ENCODE results near the gene NOL7.

NOL7 gene

DNA sequence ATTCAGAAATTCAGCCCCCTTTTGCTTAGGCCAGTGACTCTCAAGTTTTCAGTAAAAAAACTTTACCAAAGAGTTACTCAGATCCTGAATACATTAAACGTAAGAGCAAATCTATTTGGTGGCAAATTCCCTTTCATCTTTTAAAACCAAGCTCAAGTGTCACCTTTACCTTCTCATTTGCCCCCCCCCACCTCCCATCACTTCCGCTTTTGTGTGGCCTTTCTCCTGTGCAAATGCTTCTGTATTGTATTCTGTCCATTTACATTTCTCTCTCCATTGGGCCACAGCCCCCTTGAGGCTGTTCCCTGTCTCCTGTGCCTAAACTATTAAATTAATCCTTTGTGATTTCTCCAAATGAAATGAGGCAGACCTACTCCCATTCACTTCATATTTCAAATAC is 1.9 kb downstream of the NOL7 start:
- no peaks in the 10 kb centered on the region for H3K27me3 ChIP-seq (ENCODE audit: control insufficient read depth, insufficient read depth, low read length, poor library complexity, severe bottlenecking)
- peaks cover 13% of the 10 kb centered on the region for H3K4me1 ChIP-seq (ENCODE audit: control insufficient read depth, insufficient read depth, low read length)
- H3K27ac ChIP-seq (ENCODE audit: insufficient read depth, low read depth, low read length, poor library complexity, severe bottlenecking), result no peak overlapping the region
- H3K9me3 ChIP-seq (ENCODE audit: control insufficient read depth, low read length), result no peaks in the 10 kb centered on the region
- WGBS, 2 experiments, result 88 to 89% methylated on average over 2 of the region's 2 CpGs
- H3K4me3 ChIP-seq (ENCODE audit: insufficient read depth, low read depth, low read length), result no peak overlapping the region
- H3K36me3 ChIP-seq (ENCODE audit: control insufficient read depth, insufficient read depth, low read length), result peaks cover 28% of the 10 kb centered on the region

- WGBS, 2 experiments, result 65 to 73% methylated on average over 4 of the region's 4 CpGs
- no peaks in the 10 kb centered on the region for H3K4me1 ChIP-seq (ENCODE audit: control insufficient read depth, insufficient read depth, low read length)
- H3K9me3 ChIP-seq (ENCODE audit: control insufficient read depth, low read length), result no peaks in the 10 kb centered on the region
- H3K27ac ChIP-seq (ENCODE audit: insufficient read depth, low read depth, low read length, poor library complexity, severe bottlenecking), result no peak overlapping the region
- no peak overlapping the region for H3K4me3 ChIP-seq (ENCODE audit: insufficient read depth, low read depth, low read length)
- H3K27me3 ChIP-seq (ENCODE audit: control insufficient read depth, insufficient read depth, low read length, poor library complexity, severe bottlenecking), result no peaks in the 10 kb centered on the region
- H3K36me3 ChIP-seq (ENCODE audit: control insufficient read depth, insufficient read depth, low read length), result peaks cover 25% of the 10 kb centered on the region
Measured at GRCh38 chr6:13624871-13625288, 9.7 kb downstream of the NOL7 start.

GRCh38 chr6:13629459-13630116 is 14.5 kb downstream of the NOL7 start:
- Histone ChIP-seq H3K9me3 (ENCODE audit: control insufficient read depth, low read length) (no peaks in the 10 kb centered on the region), H3K36me3 (ENCODE audit: control insufficient read depth, insufficient read depth, low read length) (peaks cover 9% of the 10 kb centered on the region), H3K4me1 (ENCODE audit: control insufficient read depth, insufficient read depth, low read length) (no peaks in the 10 kb centered on the region), H3K27ac (ENCODE audit: insufficient read depth, low read depth, low read length, poor library complexity, severe bottlenecking) (no peak overlapping the region), H3K27me3 (ENCODE audit: control insufficient read depth, insufficient read depth, low read length, poor library complexity, severe bottlenecking) (no peaks in the 10 kb centered on the region), H3K4me3 (ENCODE audit: insufficient read depth, low read depth, low read length) (no peak overlapping the region)
- WGBS, 2 experiments, result 80 to 89% methylated on average over 3 of the region's 4 CpGs

GRCh38 chr6:13630499-13630898 is 15.4 kb downstream of the NOL7 start:
- Histone ChIP-seq H3K9me3 (ENCODE audit: control insufficient read depth, low read length) (no peaks in the 10 kb centered on the region), H3K27me3 (ENCODE audit: control insufficient read depth, insufficient read depth, low read length, poor library complexity, severe bottlenecking) (no peaks in the 10 kb centered on the region), H3K36me3 (ENCODE audit: control insufficient read depth, insufficient read depth, low read length) (peaks cover 8% of the 10 kb centered on the region), H3K4me1 (ENCODE audit: control insufficient read depth, insufficient read depth, low read length) (no peaks in the 10 kb centered on the region), H3K4me3 (ENCODE audit: insufficient read depth, low read depth, low read length) (no peak overlapping the region), H3K27ac (ENCODE audit: insufficient read depth, low read depth, low read length, poor library complexity, severe bottlenecking) (no peak overlapping the region)
- WGBS, 2 experiments, result 91 to 100% methylated on average over 1 of the region's 1 CpG

GRCh38 chr6:13633343-13633742 is 18.2 kb downstream of the NOL7 start:
- WGBS, 2 experiments, result 86 to 96% methylated on average over 1 to 2 of the region's 2 CpGs
- Histone ChIP-seq H3K4me1 (ENCODE audit: control insufficient read depth, insufficient read depth, low read length) (no peaks in the 10 kb centered on the region), H3K36me3 (ENCODE audit: control insufficient read depth, insufficient read depth, low read length) (peaks cover 8% of the 10 kb centered on the region), H3K9me3 (ENCODE audit: control insufficient read depth, low read length) (no peaks in the 10 kb centered on the region), H3K27me3 (ENCODE audit: control insufficient read depth, insufficient read depth, low read length, poor library complexity, severe bottlenecking) (no peaks in the 10 kb centered on the region), H3K27ac (ENCODE audit: insufficient read depth, low read depth, low read length, poor library complexity, severe bottlenecking) (no peak overlapping the region), H3K4me3 (ENCODE audit: insufficient read depth, low read depth, low read length) (no peak overlapping the region)

DNA sequence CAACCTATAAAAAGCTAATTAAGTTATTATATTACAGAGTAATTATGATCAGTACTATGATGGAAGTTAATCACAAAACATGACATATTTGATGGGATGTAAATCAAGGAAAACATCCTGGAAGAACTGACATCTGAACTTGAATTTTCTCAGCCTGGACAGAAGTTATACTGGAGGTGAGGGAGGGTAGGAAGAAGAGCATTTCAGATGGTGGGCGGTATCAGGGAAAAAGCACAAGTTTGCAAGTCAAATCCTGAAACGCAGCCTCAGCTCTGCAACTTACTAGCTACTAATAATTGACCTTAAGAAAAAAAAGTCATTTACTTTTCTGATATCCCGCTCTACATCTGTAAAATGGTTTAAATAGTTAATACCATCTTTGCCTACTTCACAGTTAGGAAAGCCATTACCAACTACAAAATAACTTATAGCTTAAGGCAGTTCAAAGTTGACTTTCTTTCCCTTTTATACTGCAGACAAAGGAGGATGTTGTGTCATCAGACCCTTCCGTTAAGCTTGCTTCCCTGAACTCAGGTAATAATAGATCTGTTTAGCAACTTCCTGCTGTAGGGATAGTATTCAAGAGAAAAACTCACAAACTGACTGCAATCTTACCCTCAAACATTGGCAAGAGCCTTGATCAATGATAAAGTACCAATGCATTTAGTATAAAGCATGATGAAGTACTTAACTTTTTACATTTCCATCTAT is 21.0 kb downstream of the NOL7 start:
- no peaks in the 10 kb centered on the region for H3K4me1 ChIP-seq (ENCODE audit: control insufficient read depth, insufficient read depth, low read length)
- no peaks in the 10 kb centered on the region for H3K9me3 ChIP-seq (ENCODE audit: control insufficient read depth, low read length)
- no peaks in the 10 kb centered on the region for H3K27me3 ChIP-seq (ENCODE audit: control insufficient read depth, insufficient read depth, low read length, poor library complexity, severe bottlenecking)
- H3K4me3 ChIP-seq (ENCODE audit: insufficient read depth, low read depth, low read length), result no peak overlapping the region
- WGBS, 2 experiments, result 73 to 74% methylated on average over 4 of the region's 4 CpGs
- no peak overlapping the region for H3K27ac ChIP-seq (ENCODE audit: insufficient read depth, low read depth, low read length, poor library complexity, severe bottlenecking)
- H3K36me3 ChIP-seq (ENCODE audit: control insufficient read depth, insufficient read depth, low read length), result peaks cover 25% of the 10 kb centered on the region

DNA sequence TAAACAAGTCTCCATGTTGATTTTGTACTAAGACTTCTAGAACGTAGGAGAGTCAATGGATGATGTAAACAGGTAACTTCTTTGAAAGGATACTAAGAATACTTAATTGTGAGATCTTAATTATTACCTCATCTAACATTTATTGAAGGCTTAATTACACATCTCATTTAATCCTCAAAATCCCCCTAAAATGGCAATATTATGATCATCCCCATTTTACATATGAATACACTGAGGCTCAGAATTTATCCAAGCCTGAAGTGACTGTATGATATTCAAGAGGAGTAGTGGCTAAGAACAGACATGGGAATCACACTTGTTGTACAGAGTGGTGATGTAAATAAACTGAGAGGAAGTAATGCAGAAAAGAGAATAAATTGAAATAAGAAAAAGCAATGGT is 22.9 kb downstream of the NOL7 start:
- Histone ChIP-seq H3K9me3 (ENCODE audit: control insufficient read depth, low read length) (no peaks in the 10 kb centered on the region), H3K4me3 (ENCODE audit: insufficient read depth, low read depth, low read length) (no peak overlapping the region), H3K36me3 (ENCODE audit: control insufficient read depth, insufficient read depth, low read length) (peaks cover 22% of the 10 kb centered on the region), H3K27ac (ENCODE audit: insufficient read depth, low read depth, low read length, poor library complexity, severe bottlenecking) (no peak overlapping the region), H3K4me1 (ENCODE audit: control insufficient read depth, insufficient read depth, low read length) (no peaks in the 10 kb centered on the region), H3K27me3 (ENCODE audit: control insufficient read depth, insufficient read depth, low read length, poor library complexity, severe bottlenecking) (no peaks in the 10 kb centered on the region)
- 86% methylated on average over 1 of the region's 1 CpG; no CpG with 5 or more reads in 1 of the 2 experiments for WGBS, 2 experiments

- no peaks in the 10 kb centered on the region for H3K9me3 ChIP-seq (ENCODE audit: control insufficient read depth, low read length)
- no peak overlapping the region for H3K4me3 ChIP-seq (ENCODE audit: insufficient read depth, low read depth, low read length)
- H3K27me3 ChIP-seq (ENCODE audit: control insufficient read depth, insufficient read depth, low read length, poor library complexity, severe bottlenecking), result no peaks in the 10 kb centered on the region
- 95 to 97% methylated on average over 3 of the region's 4 CpGs for WGBS, 2 experiments
- H3K36me3 ChIP-seq (ENCODE audit: control insufficient read depth, insufficient read depth, low read length), result peaks cover 26% of the 10 kb centered on the region
- no peak overlapping the region for H3K27ac ChIP-seq (ENCODE audit: insufficient read depth, low read depth, low read length, poor library complexity, severe bottlenecking)
- H3K4me1 ChIP-seq (ENCODE audit: control insufficient read depth, insufficient read depth, low read length), result no peaks in the 10 kb centered on the region
Measured at GRCh38 chr6:13638626-13639025, 23.5 kb downstream of the NOL7 start.

- WGBS, 2 experiments, result 100% methylated on average over 1 of the region's 5 CpGs
- H3K36me3 ChIP-seq (ENCODE audit: control insufficient read depth, insufficient read depth, low read length), result peaks cover 26% of the 10 kb centered on the region
- no peak overlapping the region for H3K27ac ChIP-seq (ENCODE audit: insufficient read depth, low read depth, low read length, poor library complexity, severe bottlenecking)
- H3K9me3 ChIP-seq (ENCODE audit: control insufficient read depth, low read length), result no peaks in the 10 kb centered on the region
- no peaks in the 10 kb centered on the region for H3K4me1 ChIP-seq (ENCODE audit: control insufficient read depth, insufficient read depth, low read length)
- no peaks in the 10 kb centered on the region for H3K27me3 ChIP-seq (ENCODE audit: control insufficient read depth, insufficient read depth, low read length, poor library complexity, severe bottlenecking)
- H3K4me3 ChIP-seq (ENCODE audit: insufficient read depth, low read depth, low read length), result no peak overlapping the region
Measured at GRCh38 chr6:13641315-13641714, 26.2 kb downstream of the NOL7 start.

- Histone ChIP-seq H3K27me3 (ENCODE audit: control insufficient read depth, insufficient read depth, low read length, poor library complexity, severe bottlenecking) (no peaks in the 10 kb centered on the region), H3K36me3 (ENCODE audit: control insufficient read depth, insufficient read depth, low read length) (peaks cover 26% of the 10 kb centered on the region), H3K4me1 (ENCODE audit: control insufficient read depth, insufficient read depth, low read length) (no peaks in the 10 kb centered on the region), H3K4me3 (ENCODE audit: insufficient read depth, low read depth, low read length) (no peak overlapping the region), H3K27ac (ENCODE audit: insufficient read depth, low read depth, low read length, poor library complexity, severe bottlenecking) (no peak overlapping the region), H3K9me3 (ENCODE audit: control insufficient read depth, low read length) (no peaks in the 10 kb centered on the region)
- WGBS, 2 experiments, result 90 to 91% methylated on average over 3 of the region's 3 CpGs
Measured at GRCh38 chr6:13643125-13643524, 28.0 kb downstream of the NOL7 start.
